Panc1 (cell line): ENCODE measurements around the gene SEMA3B. TPM values are rescaled to one million over a fixed set of nuclear protein-coding genes. Genes with fewer than 3 reads are reported as not detected.

Experiments
- ATAC-seq: fragments of 200-7000 bp; cut with Tn5 transposase; 2 replicates; pipeline ENCODE4 v1.9.1; 2020; ENCODE audit warnings: mild to moderate bottlenecking, moderate library complexity
- BruUV-seq: library from RNA; stranded (reverse); fragments of 400-500 nt; replicated peaks from 2 replicates; lab custom pipeline; 2021; lab: Mats Ljungman, UMichigan
- CTCF ChIA-PET: fragments of 300-600 bp; sonication (Branson Sonifier 250); formaldehyde crosslinking; loops from one replicate; lab custom pipeline; 2022; ENCODE audit warnings: antibody characterized with exemption; lab: Charles Lee
- POLR2A ChIA-PET: fragments of 300-600 bp; sonication (Branson Sonifier 250); formaldehyde crosslinking; loops from one replicate; lab custom pipeline; 2022; ENCODE audit warnings: antibody characterized with exemption; lab: Charles Lee
- DNase-seq: peaks from one replicate; pipeline ENCODE4 v3.0.0-alpha.2; 2010; ENCODE audit warnings: low read depth, low spot score
- H3K27ac ChIP-seq: 2 replicates; pipeline ENCODE4 v1.5.1; 2011; ENCODE audit warnings: mild to moderate bottlenecking, low read length, inconsistent platforms
- H3K27me3 ChIP-seq: fragments of 200-500 bp; sonication (Bioruptor generic); 2 replicates; pipeline ENCODE4 v1.6.0; 2014; ENCODE audit warnings: low read length, inconsistent platforms; ENCODE audit not compliant: control insufficient read depth, insufficient read depth
- H3K36me3 ChIP-seq: fragments of 200-500 bp; sonication (Bioruptor generic); 2 replicates; pipeline ENCODE4 v1.5.1; 2014; ENCODE audit warnings: inconsistent platforms, mild to moderate bottlenecking, low read length, moderate library complexity; ENCODE audit not compliant: control insufficient read depth, insufficient read depth
- H3K4me1 ChIP-seq: 2 replicates; pipeline ENCODE4 v1.5.1; 2011; ENCODE audit warnings: inconsistent platforms, mild to moderate bottlenecking, low read length, moderate library complexity; ENCODE audit not compliant: control insufficient read depth, insufficient read depth
- H3K4me3 ChIP-seq, 2 experiments: 2 replicates each; pipeline ENCODE4 v1.5.1; 2011 to 2012; ENCODE audit warnings: low read depth in 2 of 2, low read length in 2 of 2, mild to moderate bottlenecking in 2 of 2, inconsistent platforms in 1 of 2, moderate library complexity in 1 of 2
- H3K9me3 ChIP-seq: fragments of 200-500 bp; sonication (Bioruptor generic); 2 replicates; pipeline ENCODE4 v1.5.1; 2014; ENCODE audit warnings: low read depth, mild to moderate bottlenecking, inconsistent platforms, low read length, moderate library complexity; ENCODE audit not compliant: control insufficient read depth, insufficient read depth
- CTCF ChIP-seq: fragments of 450-650 bp; IDR thresholded peaks from 2 replicates; pipeline ENCODE4 v1.5.1; 2017; ENCODE audit warnings: mild to moderate bottlenecking
- POLR2AphosphoS5 ChIP-seq: IDR thresholded peaks from 2 replicates; pipeline ENCODE4 v1.6.1; 2012; ENCODE audit warnings: mild to moderate bottlenecking, low read depth, low read length, moderate library complexity
- SIN3A ChIP-seq: IDR thresholded peaks from 2 replicates; pipeline ENCODE4 v1.6.1; 2012; ENCODE audit warnings: low read depth, mild to moderate bottlenecking, low read length, moderate library complexity, borderline replicate concordance; ENCODE audit not compliant: insufficient read depth
- TCF7L2 ChIP-seq: IDR thresholded peaks from 2 replicates; pipeline ENCODE4 v1.6.1; 2011; ENCODE audit warnings: mild to moderate bottlenecking, low read depth, low read length, inconsistent platforms
- in situ Hi-C: cut with HindIII; loops from 2 replicates; pipeline ENCODE4 v1.10.0; 2016; ENCODE audit warnings: low sequenced_read_pairs, low pct_unique_long_range_greater_than_20kb
- intact Hi-C: fragments of 100-400 bp; cut with micrococcal nuclease; formaldehyde crosslinking; loops from one replicate; pipeline ENCODE4 v1.10.0; 2022; ENCODE audit not compliant: unreplicated experiment
- total RNA-seq: library from RNA; stranded (reverse); gene quantifications from one replicate; pipeline ENCODE4 v1.2.1, GENCODE V29; 2021; ENCODE audit not compliant: unreplicated experiment
- TF ChIP-seq, protein P1 (sequence below), 2 experiments: IDR thresholded peaks; 2 replicates each; pipeline ENCODE4 v1.6.1; 2011 to 2012; ENCODE audit warnings: low read depth in 2 of 2, control low read depth in 1 of 2, low read length in 1 of 2, mild to moderate bottlenecking in 1 of 2, moderate library complexity in 1 of 2; ENCODE audit not compliant: insufficient read depth in 1 of 2

The SEMA3B gene
- total RNA-seq, 1 experiment from 2014 or later = 1.4 TPM

GRCh38 chr3:50262778-50263177 lies 6.2 kb upstream of the SEMA3B start:
- no peak for ATAC-seq
- in situ Hi-C loops = no loop called here
- BruUV-seq = no TSS peak
- no peak overlapping the region for H3K4me3 ChIP-seq
- H3K36me3 ChIP-seq = no peaks in the 10 kb centered on the region
- ChIA-PET CTCF (no interaction called here), POLR2A (no interaction called here)
- H3K9me3 ChIP-seq = no peaks in the 10 kb centered on the region
- no peaks in the 10 kb centered on the region for H3K27me3 ChIP-seq
- intact Hi-C loops = loop anchor here (10.0 kb wide), 1 partner anchor 68 kb away; the partner anchor contains the start of gene GNAT1
- TF ChIP-seq TCF7L2 = no peak
- TF ChIP-seq POLR2AphosphoS5 = no peak
- no peak for TF ChIP-seq CTCF
- TF ChIP-seq SIN3A = no peak
- TF ChIP-seq, protein P1, sequence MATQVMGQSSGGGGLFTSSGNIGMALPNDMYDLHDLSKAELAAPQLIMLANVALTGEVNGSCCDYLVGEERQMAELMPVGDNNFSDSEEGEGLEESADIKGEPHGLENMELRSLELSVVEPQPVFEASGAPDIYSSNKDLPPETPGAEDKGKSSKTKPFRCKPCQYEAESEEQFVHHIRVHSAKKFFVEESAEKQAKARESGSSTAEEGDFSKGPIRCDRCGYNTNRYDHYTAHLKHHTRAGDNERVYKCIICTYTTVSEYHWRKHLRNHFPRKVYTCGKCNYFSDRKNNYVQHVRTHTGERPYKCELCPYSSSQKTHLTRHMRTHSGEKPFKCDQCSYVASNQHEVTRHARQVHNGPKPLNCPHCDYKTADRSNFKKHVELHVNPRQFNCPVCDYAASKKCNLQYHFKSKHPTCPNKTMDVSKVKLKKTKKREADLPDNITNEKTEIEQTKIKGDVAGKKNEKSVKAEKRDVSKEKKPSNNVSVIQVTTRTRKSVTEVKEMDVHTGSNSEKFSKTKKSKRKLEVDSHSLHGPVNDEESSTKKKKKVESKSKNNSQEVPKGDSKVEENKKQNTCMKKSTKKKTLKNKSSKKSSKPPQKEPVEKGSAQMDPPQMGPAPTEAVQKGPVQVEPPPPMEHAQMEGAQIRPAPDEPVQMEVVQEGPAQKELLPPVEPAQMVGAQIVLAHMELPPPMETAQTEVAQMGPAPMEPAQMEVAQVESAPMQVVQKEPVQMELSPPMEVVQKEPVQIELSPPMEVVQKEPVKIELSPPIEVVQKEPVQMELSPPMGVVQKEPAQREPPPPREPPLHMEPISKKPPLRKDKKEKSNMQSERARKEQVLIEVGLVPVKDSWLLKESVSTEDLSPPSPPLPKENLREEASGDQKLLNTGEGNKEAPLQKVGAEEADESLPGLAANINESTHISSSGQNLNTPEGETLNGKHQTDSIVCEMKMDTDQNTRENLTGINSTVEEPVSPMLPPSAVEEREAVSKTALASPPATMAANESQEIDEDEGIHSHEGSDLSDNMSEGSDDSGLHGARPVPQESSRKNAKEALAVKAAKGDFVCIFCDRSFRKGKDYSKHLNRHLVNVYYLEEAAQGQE (IDR thresholded peaks at IDR 0.05; ENCODE audit: insufficient read depth in 1 of 2, low read depth in 2 of 2, low read length in 1 of 2) = no peak
- no peak for DNase-seq
- peaks cover 9% of the 10 kb centered on the region for H3K4me1 ChIP-seq
- H3K27ac ChIP-seq = no peak overlapping the region

DNA sequence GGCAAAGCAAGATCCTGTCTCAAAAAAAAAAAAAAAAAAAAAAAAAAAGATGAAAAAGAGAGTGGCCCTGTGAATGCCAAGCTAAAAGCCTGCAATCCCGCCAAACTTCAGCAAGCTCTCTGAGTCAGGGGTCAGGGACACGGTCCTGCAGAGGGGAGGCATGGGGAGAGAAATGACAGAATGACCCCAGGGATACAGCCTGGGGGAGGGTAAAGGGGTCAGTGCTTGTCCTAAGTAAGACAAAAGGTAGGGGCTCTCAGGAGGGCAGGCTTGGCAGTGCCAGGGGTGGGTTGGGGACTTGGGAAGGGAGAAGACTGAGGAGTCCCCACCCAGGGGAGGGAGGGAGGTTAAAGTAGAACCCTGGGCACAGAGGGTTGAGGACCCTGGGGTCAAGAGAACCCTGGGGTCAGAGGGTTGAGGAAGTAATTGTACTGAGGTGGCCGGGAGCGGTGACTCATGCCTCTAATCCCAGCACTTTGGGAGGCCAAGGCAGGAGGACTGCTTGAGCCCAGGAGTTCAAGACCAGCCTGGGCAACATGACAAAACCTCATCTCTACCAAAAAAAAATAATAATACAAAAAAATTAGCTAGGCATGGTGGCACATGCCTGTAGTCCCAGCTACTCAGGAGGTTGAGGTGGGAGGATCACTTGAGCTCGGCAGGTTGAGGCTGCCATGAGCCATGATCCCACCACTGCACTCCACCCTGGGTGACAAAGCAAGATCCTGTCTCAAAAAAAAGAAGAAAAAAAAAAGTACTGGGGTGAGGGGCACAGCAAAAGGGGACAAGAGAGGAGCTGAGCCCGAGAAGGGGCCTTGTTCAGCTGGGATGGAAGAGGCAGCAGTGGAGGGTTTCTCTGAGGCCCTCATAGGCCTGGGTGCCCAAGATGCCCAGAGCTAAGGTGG lies 5.2 kb upstream of the SEMA3B start:
- no peaks in the 10 kb centered on the region for H3K36me3 ChIP-seq
- POLR2A ChIA-PET = interaction anchor here (0.5 kb wide), 1 partner anchor 65 kb away, joined by 5 read pairs; no protein-coding TSS in a partner anchor
- no peak overlapping the region for H3K27ac ChIP-seq
- no peak for TF ChIP-seq CTCF
- TF ChIP-seq, protein P1 (IDR thresholded peaks at IDR 0.05; ENCODE audit: insufficient read depth in 1 of 2, low read depth in 2 of 2, low read length in 1 of 2) = no peak
- no peak for TF ChIP-seq POLR2AphosphoS5
- no peak for TF ChIP-seq SIN3A
- TF ChIP-seq TCF7L2 = no peak
- DNase-seq (no peak), ATAC-seq (no peak)
- peaks cover 9% of the 10 kb centered on the region for H3K4me1 ChIP-seq
- H3K27me3 ChIP-seq = no peaks in the 10 kb centered on the region
- H3K4me3 ChIP-seq = no peak overlapping the region
- BruUV-seq = no TSS peak
- CTCF ChIA-PET = no interaction called here
- H3K9me3 ChIP-seq = no peaks in the 10 kb centered on the region
- in situ Hi-C loops (no loop called here), intact Hi-C loops (loop anchor here (10.0 kb wide), 1 partner anchor 69 kb away; the partner anchor contains the start of gene GNAT1)
